Heart left ventricle (tissue), 13 donors: ENCODE measurements around the gene DRD2.

ENCODE experiments used
- CTCF ChIP-seq, 12 donors: fragments of 200-600 bp; sonication (generic) in 4 of 12; IDR thresholded peaks; one replicate each; pipeline versions ENCODE4 v1.5.0 to v1.8.0; 2018 to 2022; ENCODE audit warnings: antibody characterized with exemption in 12 of 12, mild to moderate bottlenecking in 5 of 12
- POLR2A ChIP-seq, 2 donors: fragments of 450-650 bp; IDR thresholded peaks; one replicate each; pipeline ENCODE4 v1.6.1; 2017; ENCODE audit warnings: antibody characterized with exemption in 2 of 2, mild to moderate bottlenecking in 2 of 2, moderate library complexity in 2 of 2
- donor health status: ischemic (EF 13 %, LVEDD 7.1; RV severe dilation, severe dysfunction).
- donor health status: DM: no; HTN: yes; CAD: no.
- donor health status: DM: no; HTN: no; CAD: no.
- donor health status: ischemic (EF 25% LVEDD 6.9; RV normal size, moderate dysfunction).
- donor health status: ischemic (EF 25% LVEDD 5.7; RV mildly dilated, moderate dysfunction).
- donor health status: ischemic (EF 35%, LVEDD 5.7; RV mildly dilated, moderate dysfunction).
- donor health status: nonischemic (EF 11% LVEDD 7.7; RV severe dilation, severe dysfunction).
- donor health status: DM: yes; HTN: yes; CAD: no.
- donor health status: PGD.
- donor health status: ischemic (EF 29% LVEDD 5.4; RV normal size, mild dysfunction).
- donor health status: nonischemic (EF 23%, LVEDD 6.1; RV moderate dilation, normal function).

GRCh38 chr11:113461639-113462038 lies 13.6 kb downstream of the DRD2 start:
- no peak for TF ChIP-seq CTCF (IDR thresholded peaks at IDR 0.05)
- TF ChIP-seq POLR2A (IDR thresholded peaks at IDR 0.05), result no peak
